GM12878 (cell line): ENCODE measurements around the gene CLEC1A. TPM values are rescaled to one million over a fixed set of nuclear protein-coding genes. Genes with fewer than 3 reads are reported as not detected.

Source experiments
- ATAC-seq: fragments of 200-7000 bp; cut with Tn5 transposase; 3 replicates; pipeline ENCODE4 v1.9.1; 2020; ENCODE audit warnings: mild to moderate bottlenecking, moderate library complexity
- BruUV-seq: library from RNA; stranded (reverse); fragments of 400-500 nt; replicated peaks from 2 replicates; lab custom pipeline; 2021; lab: Mats Ljungman, UMichigan
- CTCF ChIA-PET: fragments of 300-600 bp; sonication (Branson Sonifier 250); formaldehyde crosslinking; extraction: SDS; loops from one replicate; lab custom pipeline; 2021; ENCODE audit warnings: inconsistent platforms; lab: Yijun Ruan, JAX
- POLR2A ChIA-PET: fragments of 350-600 bp; formaldehyde crosslinking; extraction: SDS; loops from one replicate; lab custom pipeline; 2021; ENCODE audit warnings: inconsistent platforms; lab: Charles Lee
- RAD21 ChIA-PET: fragments of 300-600 bp; sonication (Branson Sonifier 250); formaldehyde crosslinking; loops from one replicate; lab custom pipeline; 2023; ENCODE audit warnings: antibody characterized with exemption; ENCODE audit not compliant: unreplicated experiment; lab: Charles Lee
- SMC1A ChIA-PET: fragments of 300-600 bp; sonication (Branson Sonifier 250); formaldehyde crosslinking; loops from one replicate; lab custom pipeline; 2023; ENCODE audit not compliant: unreplicated experiment, uncharacterized antibody; lab: Charles Lee
- DNase-seq: peaks from one replicate; pipeline ENCODE4 v3.0.0-alpha.2; 2011; ENCODE audit warnings: low read depth, low spot score
- FAIRE-seq: peaks from 3 replicates; lab custom pipeline; 2011; peaks lifted over from hg19 to GRCh38; lab: Jason Lieb, UNC
- H2AFZ ChIP-seq: 2 replicates; pipeline ENCODE4 v1.6.0; 2011; ENCODE audit warnings: low read depth, low read length, control low read depth; ENCODE audit not compliant: control insufficient read depth
- H3K27ac ChIP-seq: 2 replicates; pipeline ENCODE4 v1.5.1; 2011; ENCODE audit warnings: control low read depth; ENCODE audit not compliant: control insufficient read depth, insufficient read depth
- H3K27me3 ChIP-seq, 2 experiments: replicated peaks in 1 of 2; 2 replicates each; pipeline versions ENCODE4 v1.6.0 to v1.6.1; 2011; ENCODE audit warnings: low read length in 1 of 2; ENCODE audit not compliant: control insufficient read depth in 2 of 2, insufficient read depth in 2 of 2
- H3K36me3 ChIP-seq, 2 experiments: 2 replicates each; pipeline ENCODE4 v1.5.1; 2011; ENCODE audit warnings: low read length in 1 of 2; ENCODE audit not compliant: control insufficient read depth in 2 of 2, insufficient read depth in 2 of 2
- H3K4me1 ChIP-seq: 2 replicates; pipeline ENCODE4 v1.6.1; 2011; ENCODE audit warnings: mild to moderate bottlenecking, low read length, moderate library complexity, mixed read lengths; ENCODE audit not compliant: control insufficient read depth, insufficient read depth
- H3K4me2 ChIP-seq: 2 replicates; pipeline ENCODE4 v1.6.0; 2011; ENCODE audit warnings: control low read depth; ENCODE audit not compliant: control insufficient read depth, insufficient read depth
- H3K4me3 ChIP-seq: fragments of 200-600 bp; sonication (generic); 2 replicates; pipeline ENCODE4 v1.5.1; 2016
- H3K79me2 ChIP-seq: 2 replicates; pipeline ENCODE4 v1.6.0; 2011; ENCODE audit warnings: low read length; ENCODE audit not compliant: control insufficient read depth, insufficient read depth
- H3K9ac ChIP-seq: 2 replicates; pipeline ENCODE4 v1.8.0; 2011; ENCODE audit warnings: low read length, control low read depth, mixed read lengths; ENCODE audit not compliant: control insufficient read depth, insufficient read depth
- H3K9me3 ChIP-seq: replicated peaks from 3 replicates; pipeline ENCODE4 v1.5.1; 2011; ENCODE audit warnings: mild to moderate bottlenecking, low read length; ENCODE audit not compliant: control insufficient read depth, insufficient read depth
- H4K20me1 ChIP-seq: 2 replicates; pipeline ENCODE4 v1.6.0; 2011; ENCODE audit not compliant: control insufficient read depth, insufficient read depth
- BACH1 ChIP-seq: fragments of 450-650 bp; IDR thresholded peaks from 2 replicates; pipeline ENCODE4 v1.6.1; 2017; ENCODE audit warnings: mild to moderate bottlenecking, borderline replicate concordance
- IKZF1 ChIP-seq: fragments of 450-650 bp; conservative IDR thresholded peaks from 2 replicates; pipeline ENCODE4 v1.6.1; 2017; ENCODE audit warnings: antibody characterized with exemption, mild to moderate bottlenecking
- KAT2A ChIP-seq: conservative IDR thresholded peaks from 2 replicates; pipeline ENCODE4 v1.6.1; 2011; ENCODE audit warnings: low read depth, low read length; ENCODE audit not compliant: control insufficient read depth
- KDM1A ChIP-seq: fragments of 200-600 bp; sonication (generic); IDR thresholded peaks from 2 replicates; pipeline ENCODE4 v1.6.1; 2016; ENCODE audit warnings: borderline replicate concordance
- MXI1 ChIP-seq: fragments of 150-350 bp; IDR thresholded peaks from 2 replicates; pipeline ENCODE4 v1.6.1; 2011; ENCODE audit warnings: low read depth, mild to moderate bottlenecking, inconsistent platforms, low read length, improper control_type of control experiment
- MYB ChIP-seq: fragments of 150-350 bp; IDR thresholded peaks from 2 replicates; pipeline ENCODE4 v1.6.1; 2014; ENCODE audit warnings: mild to moderate bottlenecking, low read depth, low read length, borderline replicate concordance
- NR2C1 ChIP-seq: fragments of 450-650 bp; IDR thresholded peaks from 2 replicates; pipeline ENCODE4 v1.6.1; 2017; ENCODE audit warnings: antibody characterized with exemption, mild to moderate bottlenecking, moderate library complexity
- NR2C2 ChIP-seq: IDR thresholded peaks from 2 replicates; pipeline ENCODE4 v1.6.1; 2011; ENCODE audit warnings: borderline replicate concordance, low read depth; ENCODE audit not compliant: control insufficient read depth, insufficient read length
- PKNOX1 ChIP-seq: fragments of 450-650 bp; IDR thresholded peaks from 2 replicates; pipeline ENCODE4 v1.6.1; 2016; ENCODE audit warnings: mild to moderate bottlenecking
- RCOR1 ChIP-seq: conservative IDR thresholded peaks from 2 replicates; pipeline ENCODE4 v1.6.1; 2012; ENCODE audit warnings: low read depth, low read length, improper control_type of control experiment
- RELA ChIP-seq: fragments of 450-650 bp; IDR thresholded peaks from 2 replicates; pipeline ENCODE4 v1.8.0; 2014; ENCODE audit warnings: borderline replicate concordance; ENCODE audit not compliant: partially characterized antibody
- SIX5 ChIP-seq: IDR thresholded peaks from 2 replicates; pipeline ENCODE4 v1.6.1; 2011; ENCODE audit warnings: mild to moderate bottlenecking, low read depth, low read length, moderate library complexity; ENCODE audit not compliant: severe bottlenecking
- STAT1 ChIP-seq: fragments of 450-650 bp; conservative IDR thresholded peaks from 2 replicates; pipeline ENCODE4 v1.6.1; 2014; ENCODE audit warnings: antibody characterized with exemption, mild to moderate bottlenecking
- USF2 ChIP-seq: IDR thresholded peaks from 2 replicates; pipeline ENCODE4 v1.6.1; 2011; ENCODE audit warnings: low read depth, low read length, improper control_type of control experiment, borderline replicate concordance
- YY1 ChIP-seq: IDR thresholded peaks from 2 replicates; pipeline ENCODE4 v1.6.1; 2011; ENCODE audit warnings: low read depth, mild to moderate bottlenecking, low read length
- ZBTB11 ChIP-seq: fragments of 450-650 bp; formaldehyde crosslinking; IDR thresholded peaks from 2 replicates; pipeline ENCODE4 v1.5.0; 2022; ENCODE audit warnings: mild to moderate bottlenecking, missing genetic modification characterization
- WGBS: methylation state at CpG from one replicate; pipeline ENCODE4 v1.1.6; 2016; ENCODE audit warnings: low lambda C conversion rate; ENCODE audit not compliant: insufficient replicate concordance, insufficient coverage; ENCODE audit errors: missing lambda C conversion rate; 5-methylcytosine and 5-hydroxymethylcytosine counted together
- in situ Hi-C: fragments of 300-500 bp; cut with MboI; formaldehyde crosslinking; loops from 9 replicates; pipeline ENCODE4 v1.14.3; 2018; ENCODE audit warnings: mixed read lengths
- intact Hi-C: fragments of 100-400 bp; cut with micrococcal nuclease; formaldehyde crosslinking; loops from one replicate; pipeline ENCODE4 v1.14.2; 2022; ENCODE audit not compliant: unreplicated experiment
- polyA plus RNA-seq, 11 experiments: library from polyadenylated mRNA; depleted of rRNA in 4 of 11; unstranded in 6 of 11; stranded (reverse) in 5 of 11; fragments of >200 nt; fragmentation: Nextera tagmentation in 4 of 11; fragmentation: Illumina TruSeq in 1 of 11; extraction: Ambion mirVana in 4 of 11; extraction: Trizol in 1 of 11; gene quantifications; 1 replicate in 1 of 11; 2 replicates in 10 of 11; pipeline versions ENCODE4 v1.2.1 to v1.2.3, GENCODE V29; 2011 to 2016; ENCODE audit warnings: inconsistent platforms in 2 of 11, missing spikeins in 2 of 11, low read depth in 1 of 11
- total RNA-seq, 4 experiments: library from RNA; depleted of rRNA in 3 of 4; stranded (reverse); fragments of >200 nt in 3 of 4; fragmentation: Illumina TruSeq in 1 of 4; extraction: Trizol in 1 of 4; gene quantifications; 2 replicates each; pipeline versions ENCODE4 v1.2.1 to v1.2.3, GENCODE V29; 2013 to 2021
- TF ChIP-seq, protein P1 (sequence below): fragments of 450-650 bp; IDR thresholded peaks from 2 replicates; pipeline ENCODE4 v1.6.1; 2016; ENCODE audit warnings: mild to moderate bottlenecking

CLEC1A gene
- total and polyA plus RNA-seq, 10 of the 15 experiments (the other 5 are each of a cell fraction or from before 2014, with no cell fraction given): not detected

DNA sequence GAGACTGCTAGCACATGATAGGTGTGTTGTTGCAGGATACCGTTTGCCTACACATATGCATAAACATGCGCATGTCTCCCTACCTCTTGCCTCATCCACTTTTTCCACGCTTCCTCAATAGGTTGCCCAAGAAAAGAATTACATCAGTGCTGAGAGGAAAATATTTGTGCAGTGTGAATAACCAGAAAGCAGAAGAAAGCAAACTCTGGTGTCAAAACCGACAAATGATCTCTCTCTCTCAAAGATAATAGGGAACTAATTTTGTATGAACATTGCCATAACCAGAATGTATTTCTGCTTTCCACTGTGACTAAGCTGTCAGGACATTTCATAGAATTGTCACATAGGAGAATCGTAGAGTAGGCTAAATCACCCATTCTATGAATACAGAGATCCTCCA lies 29.9 kb upstream of the CLEC1A start:
- DNase-seq (no peak), ATAC-seq (no peak), FAIRE-seq (no peak)
- no peak overlapping the region for H3K4me2 ChIP-seq
- no TSS peak for BruUV-seq
- no peak overlapping the region for H3K4me3 ChIP-seq
- no peaks in the 10 kb centered on the region for H3K79me2 ChIP-seq
- no peak overlapping the region for H3K27ac ChIP-seq
- no peaks in the 10 kb centered on the region for H4K20me1 ChIP-seq
- peaks cover 8% of the 10 kb centered on the region; the same call in 1 of the 2 replicates for H3K4me1 ChIP-seq
- ChIA-PET CTCF (no interaction called here), SMC1A (interaction anchor here (1.4 kb wide), 1 partner anchor 93 kb away, joined by 5 read pairs; no protein-coding TSS in a partner anchor), POLR2A (no interaction called here), RAD21 (interaction anchor here (1.0 kb wide), 1 partner anchor 118 kb away, joined by 3 read pairs; the partner anchor contains the start of gene CLEC12B)
- peaks cover 5% of the 10 kb centered on the region; the same call in 2 of the 3 replicates for H3K9me3 ChIP-seq
- WGBS: 66% methylated on average over 5 of the region's 5 CpGs
- intact Hi-C loops: no loop called here
- H3K9ac ChIP-seq: no peak overlapping the region
- no peaks in the 10 kb centered on the region; a peak in 1 of 4 replicates for H3K27me3 ChIP-seq
- in situ Hi-C loops: no loop called here
- H3K36me3 ChIP-seq: no peaks in the 10 kb centered on the region
- no peak overlapping the region for H2AFZ ChIP-seq
- TF ChIP-seq KDM1A: no peak
- TF ChIP-seq, protein P1, sequence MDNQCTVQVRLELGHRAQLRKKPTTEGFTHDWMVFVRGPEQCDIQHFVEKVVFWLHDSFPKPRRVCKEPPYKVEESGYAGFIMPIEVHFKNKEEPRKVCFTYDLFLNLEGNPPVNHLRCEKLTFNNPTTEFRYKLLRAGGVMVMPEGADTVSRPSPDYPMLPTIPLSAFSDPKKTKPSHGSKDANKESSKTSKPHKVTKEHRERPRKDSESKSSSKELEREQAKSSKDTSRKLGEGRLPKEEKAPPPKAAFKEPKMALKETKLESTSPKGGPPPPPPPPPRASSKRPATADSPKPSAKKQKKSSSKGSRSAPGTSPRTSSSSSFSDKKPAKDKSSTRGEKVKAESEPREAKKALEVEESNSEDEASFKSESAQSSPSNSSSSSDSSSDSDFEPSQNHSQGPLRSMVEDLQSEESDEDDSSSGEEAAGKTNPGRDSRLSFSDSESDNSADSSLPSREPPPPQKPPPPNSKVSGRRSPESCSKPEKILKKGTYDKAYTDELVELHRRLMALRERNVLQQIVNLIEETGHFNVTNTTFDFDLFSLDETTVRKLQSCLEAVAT: no peak
- TF ChIP-seq PKNOX1: no peak
- TF ChIP-seq SIX5: no peak
- TF ChIP-seq MXI1: no peak
- TF ChIP-seq RELA: no peak
- no peak for TF ChIP-seq IKZF1
- TF ChIP-seq MYB: no peak
- no peak for TF ChIP-seq NR2C2
- no peak for TF ChIP-seq RCOR1
- no peak for TF ChIP-seq YY1
- no peak for TF ChIP-seq STAT1
- no peak for TF ChIP-seq USF2
- TF ChIP-seq ZBTB11 (CRISPR knock-in tag): no peak
- no peak for TF ChIP-seq KAT2A
- TF ChIP-seq NR2C1: no peak
- TF ChIP-seq BACH1: no peak
